Measurements from ENCODE around the gene TDRD12. TPM values are rescaled to one million over a fixed set of nuclear protein-coding genes. Genes with fewer than 3 reads are reported as not detected.
"Not testable (repeated sequence)": the region's sequence is repeated elsewhere in the genome, so short reads cannot be mapped to it uniquely, and the experiment has no call there.

Gene TDRD12
- total RNA-seq, 1 experiment from 2014 or later = 0.33 TPM

- BruUV-seq (replicated peaks) = no TSS peak
- peaks cover 4% of the 10 kb centered on the region; the same call in 1 of the 2 replicates for H3K27me3 ChIP-seq (ENCODE audit: control insufficient read depth, insufficient read depth, low read length)
These were observed 23.9 kb downstream of the TDRD12 start for GRCh38 chr19:32743447-32743846.

GRCh38 chr19:32744555-32745325 lies 25.2 kb downstream of the TDRD12 start:
- no peak; the same call in 1 of the 2 replicates for ATAC-seq
- CTCF ChIA-PET = no interaction called here
- POLR2A ChIA-PET = no interaction called here
- Histone ChIP-seq H3K4me1 (ENCODE audit: control insufficient read depth, insufficient read depth, low read length) (no peaks in the 10 kb centered on the region), H3K36me3 (ENCODE audit: control insufficient read depth, insufficient read depth, low read length) (no peaks in the 10 kb centered on the region), H3K27me3 (ENCODE audit: control insufficient read depth, insufficient read depth, low read length) (peaks cover 4% of the 10 kb centered on the region; the same call in 1 of the 2 replicates), H3K27ac (ENCODE audit: low read length) (no peak overlapping the region), H3K4me3 (ENCODE audit: low read depth in 2 of 2, low read length in 2 of 2) (no peak overlapping the region), H3K9me3 (ENCODE audit: control insufficient read depth, insufficient read depth, low read depth, low read length) (no peaks in the 10 kb centered on the region)
- intact Hi-C loops (cut with micrococcal nuclease; ENCODE audit: unreplicated experiment) (no loop called here), in situ Hi-C loops (cut with HindIII; ENCODE audit: low pct_unique_long_range_greater_than_20kb, low sequenced_read_pairs) (no loop called here)
- BruUV-seq (replicated peaks) = no TSS peak
- DNase-seq (ENCODE audit: low read depth, low spot score) = no peak
- TF ChIP-seq SIN3A (IDR thresholded peaks at IDR 0.05; ENCODE audit: borderline replicate concordance, insufficient read depth, low read depth, low read length) (no peak), TCF7L2 (IDR thresholded peaks at IDR 0.05; ENCODE audit: low read depth, low read length) (no peak)

More at GRCh38 chr19:32743447-32743846, 23.9 kb downstream of the TDRD12 start:
- Histone ChIP-seq H3K4me3 (ENCODE audit: low read depth in 2 of 2, low read length in 2 of 2) (no peak overlapping the region), H3K4me1 (ENCODE audit: control insufficient read depth, insufficient read depth, low read length) (no peaks in the 10 kb centered on the region), H3K36me3 (ENCODE audit: control insufficient read depth, insufficient read depth, low read length) (no peaks in the 10 kb centered on the region), H3K27ac (ENCODE audit: low read length) (no peak overlapping the region), H3K9me3 (ENCODE audit: control insufficient read depth, insufficient read depth, low read depth, low read length) (no peaks in the 10 kb centered on the region)
- ATAC-seq (no peak), DNase-seq (ENCODE audit: low read depth, low spot score) (no peak)
- intact Hi-C loops (cut with micrococcal nuclease; ENCODE audit: unreplicated experiment) (no loop called here), in situ Hi-C loops (cut with HindIII; ENCODE audit: low pct_unique_long_range_greater_than_20kb, low sequenced_read_pairs) (no loop called here)
- CTCF ChIA-PET = interaction anchor here (0.7 kb wide), 1 partner anchor 458 kb away, joined by 8 read pairs; no protein-coding TSS in a partner anchor
- no peak for TF ChIP-seq SIN3A (IDR thresholded peaks at IDR 0.05; ENCODE audit: borderline replicate concordance, insufficient read depth, low read depth, low read length)
- no peak for TF ChIP-seq POLR2AphosphoS5 (IDR thresholded peaks at IDR 0.05; ENCODE audit: low read depth, low read length)
- TF ChIP-seq TCF7L2 (IDR thresholded peaks at IDR 0.05; ENCODE audit: low read depth, low read length) = no peak
- TF ChIP-seq CTCF (IDR thresholded peaks at IDR 0.05) = no peak
- TF ChIP-seq REST (IDR thresholded peaks at IDR 0.05; ENCODE audit: insufficient read depth in 1 of 2, low read depth in 2 of 2, low read length in 1 of 2) = no peak
- POLR2A ChIA-PET = no interaction called here

- H3K27me3 ChIP-seq (ENCODE audit: control insufficient read depth, insufficient read depth, low read length); ATAC-seq; H3K36me3 ChIP-seq (ENCODE audit: control insufficient read depth, insufficient read depth, low read length); H3K27ac ChIP-seq (ENCODE audit: low read length); H3K4me1 ChIP-seq (ENCODE audit: control insufficient read depth, insufficient read depth, low read length); H3K9me3 ChIP-seq (ENCODE audit: control insufficient read depth, insufficient read depth, low read depth, low read length); intact Hi-C loops (cut with micrococcal nuclease; ENCODE audit: unreplicated experiment); CTCF ChIA-PET; BruUV-seq (replicated peaks); H3K4me3 ChIP-seq (ENCODE audit: low read depth in 2 of 2, low read length in 2 of 2); in situ Hi-C loops (cut with HindIII; ENCODE audit: low pct_unique_long_range_greater_than_20kb, low sequenced_read_pairs); POLR2A ChIA-PET; DNase-seq (ENCODE audit: low read depth, low spot score): not testable (repeated sequence)
These were observed 26.2 kb downstream of the TDRD12 start for GRCh38 chr19:32745594-32746251.

GRCh38 chr19:32746631-32747196 lies 27.1 kb downstream of the TDRD12 start:
- H3K9me3 ChIP-seq (ENCODE audit: control insufficient read depth, insufficient read depth, low read depth, low read length); POLR2A ChIA-PET; CTCF ChIA-PET; H3K4me3 ChIP-seq (ENCODE audit: low read depth in 2 of 2, low read length in 2 of 2); H3K27ac ChIP-seq (ENCODE audit: low read length); DNase-seq (ENCODE audit: low read depth, low spot score); H3K36me3 ChIP-seq (ENCODE audit: control insufficient read depth, insufficient read depth, low read length); intact Hi-C loops (cut with micrococcal nuclease; ENCODE audit: unreplicated experiment); BruUV-seq (replicated peaks); H3K27me3 ChIP-seq (ENCODE audit: control insufficient read depth, insufficient read depth, low read length); ATAC-seq; in situ Hi-C loops (cut with HindIII; ENCODE audit: low pct_unique_long_range_greater_than_20kb, low sequenced_read_pairs); H3K4me1 ChIP-seq (ENCODE audit: control insufficient read depth, insufficient read depth, low read length): not testable (repeated sequence)

All from Panc1 (cell line).